Measurements from ENCODE around the gene TBC1D16.

Gene TBC1D16

GRCh38 chr17:79926605-79927135, 109.0 kb downstream of the TBC1D16 start:
- no peak for DNase-seq (ENCODE audit: low read depth)

GRCh38 chr17:79926142-79926604, 109.5 kb downstream of the TBC1D16 start:
- DNase-seq (ENCODE audit: low read depth): no peak

- DNase-seq (ENCODE audit: low read depth): no peak
Observed at GRCh38 chr17:79925242-79925957, 110.3 kb downstream of the TBC1D16 start.

GRCh38 chr17:79924639-79924976, 111.1 kb downstream of the TBC1D16 start:
- DNase-seq (ENCODE audit: low read depth): no peak

- peak; percentile 8 for DNase-seq (ENCODE audit: low read depth)
Observed at GRCh38 chr17:79923974-79924638, 111.6 kb downstream of the TBC1D16 start.

GRCh38 chr17:79922798-79923197, 112.9 kb downstream of the TBC1D16 start:
- no peak for DNase-seq (ENCODE audit: low read depth)

- DNase-seq (ENCODE audit: low read depth): no peak
Observed at GRCh38 chr17:79922116-79922601, 113.5 kb downstream of the TBC1D16 start.

GRCh38 chr17:79921411-79922115, 114.1 kb downstream of the TBC1D16 start:
- DNase-seq (ENCODE audit: low read depth): no peak

- DNase-seq (ENCODE audit: low read depth): no peak
Observed at GRCh38 chr17:79920751-79921410, 114.8 kb downstream of the TBC1D16 start.

- DNase-seq (ENCODE audit: low read depth): no peak
Observed at GRCh38 chr17:79919862-79920720, 115.6 kb downstream of the TBC1D16 start.

GRCh38 chr17:79919164-79919585, 116.5 kb downstream of the TBC1D16 start:
- no peak for DNase-seq (ENCODE audit: low read depth)

GRCh38 chr17:79918581-79919163, 117.0 kb downstream of the TBC1D16 start:
- DNase-seq (ENCODE audit: low read depth): no peak

GRCh38 chr17:79917902-79918484, 117.7 kb downstream of the TBC1D16 start:
- DNase-seq (ENCODE audit: low read depth): no peak

- DNase-seq (ENCODE audit: low read depth): no peak
Observed at GRCh38 chr17:79916991-79917901, 118.4 kb downstream of the TBC1D16 start.

- no peak for DNase-seq (ENCODE audit: low read depth)
Observed at GRCh38 chr17:79916506-79916905, 119.2 kb downstream of the TBC1D16 start.

GRCh38 chr17:79915850-79916430, 119.7 kb downstream of the TBC1D16 start:
- DNase-seq (ENCODE audit: low read depth): no peak

GRCh38 chr17:79914813-79915740, 120.6 kb downstream of the TBC1D16 start:
- no peak for DNase-seq (ENCODE audit: low read depth)
